ENCODE measurements around the gene VWA1.

- TF ChIP-seq POLR2A (IDR thresholded peaks at IDR 0.05) (no peak), CTCF (IDR thresholded peaks at IDR 0.05) (no peak)
Observed at GRCh38 chr1:1434824-1435105, 725 bp upstream of the VWA1 start.

Measured in tibial nerve (tissue), 3 donors.